Measurements from ENCODE around the gene RAP2C. TPM values are rescaled to one million over a fixed set of nuclear protein-coding genes. Genes with fewer than 3 reads are reported as not detected.

RAP2C gene
- total RNA-seq, 1 experiment from 2014 or later, result 52.7 TPM

- Histone ChIP-seq H2BK120ac (ENCODE audit: low read depth, low read length, poor library complexity, severe bottlenecking) (no peak overlapping the region), H3K9me3 (ENCODE audit: control insufficient read depth, low read depth, low read length) (no peaks in the 10 kb centered on the region), H3K27me3 (ENCODE audit: insufficient read depth, low read length) (no peaks in the 10 kb centered on the region), H2BK5ac (ENCODE audit: insufficient read length, low read length) (no peak overlapping the region), H3K4ac (ENCODE audit: low read depth, low read length) (no peak overlapping the region), H4K20me1 (ENCODE audit: control insufficient read depth, insufficient read depth, insufficient read length) (no peaks in the 10 kb centered on the region), H2BK15ac (ENCODE audit: low read depth, low read length) (no peak overlapping the region), H3K4me2 (ENCODE audit: insufficient read depth, insufficient read length, low read length) (no peak overlapping the region), H3K56ac (ENCODE audit: insufficient read length, low read depth, low read length) (no peak overlapping the region), H2AK5ac (ENCODE audit: insufficient read length, low read length) (no peak overlapping the region), H3K9ac (ENCODE audit: extremely low read depth, insufficient read length, low read length) (no peak overlapping the region), H3K14ac (ENCODE audit: insufficient read depth, low read length) (no peak overlapping the region), H3K79me2 (ENCODE audit: insufficient read depth, low read length) (no peaks in the 10 kb centered on the region), H3K79me1 (ENCODE audit: insufficient read depth, low read depth, low read length, poor library complexity, severe bottlenecking) (no peaks in the 10 kb centered on the region), H3K27ac (ENCODE audit: insufficient read length, low read depth, low read length) (no peak overlapping the region), H2AFZ (ENCODE audit: low read length) (no peak overlapping the region), H4K5ac (ENCODE audit: insufficient read length, low read depth, low read length) (no peak overlapping the region), H3K23me2 (ENCODE audit: insufficient read length, low read depth, low read length, poor library complexity, severe bottlenecking) (no peaks in the 10 kb centered on the region), H3K23ac (ENCODE audit: insufficient read length, low read depth, low read length) (no peak overlapping the region), H3K4me1 (ENCODE audit: insufficient read depth, low read length) (no peaks in the 10 kb centered on the region), H2BK20ac (ENCODE audit: low read depth, low read length, poor library complexity, severe bottlenecking) (no peak overlapping the region), H4K91ac (ENCODE audit: insufficient read length, low read depth, low read length) (no peak overlapping the region), H4K8ac (replicated peaks; ENCODE audit: insufficient read length, low read depth, low read length) (no peak overlapping the region), H3T11ph (ENCODE audit: low read length) (no peak overlapping the region), H3K18ac (ENCODE audit: insufficient read length, low read depth, low read length) (no peak overlapping the region), H2BK12ac (ENCODE audit: insufficient read length, low read depth, low read length) (no peak overlapping the region)
- no peak overlapping the region for H3K27ac Mint-ChIP-seq
- H3K4me1 Mint-ChIP-seq, result peaks cover 6 to 7% of the 10 kb centered on the region in 2 experiments; a peak in 2 of 4 replicates
- WGBS (ENCODE audit: extremely low coverage, insufficient read length, low lambda C conversion rate), result no CpG with 5 or more reads among the region's 3 CpGs
- H3K27me3 Mint-ChIP-seq (ENCODE audit: low read depth), result no peaks in the 10 kb centered on the region
- TF ChIP-seq, protein P1, sequence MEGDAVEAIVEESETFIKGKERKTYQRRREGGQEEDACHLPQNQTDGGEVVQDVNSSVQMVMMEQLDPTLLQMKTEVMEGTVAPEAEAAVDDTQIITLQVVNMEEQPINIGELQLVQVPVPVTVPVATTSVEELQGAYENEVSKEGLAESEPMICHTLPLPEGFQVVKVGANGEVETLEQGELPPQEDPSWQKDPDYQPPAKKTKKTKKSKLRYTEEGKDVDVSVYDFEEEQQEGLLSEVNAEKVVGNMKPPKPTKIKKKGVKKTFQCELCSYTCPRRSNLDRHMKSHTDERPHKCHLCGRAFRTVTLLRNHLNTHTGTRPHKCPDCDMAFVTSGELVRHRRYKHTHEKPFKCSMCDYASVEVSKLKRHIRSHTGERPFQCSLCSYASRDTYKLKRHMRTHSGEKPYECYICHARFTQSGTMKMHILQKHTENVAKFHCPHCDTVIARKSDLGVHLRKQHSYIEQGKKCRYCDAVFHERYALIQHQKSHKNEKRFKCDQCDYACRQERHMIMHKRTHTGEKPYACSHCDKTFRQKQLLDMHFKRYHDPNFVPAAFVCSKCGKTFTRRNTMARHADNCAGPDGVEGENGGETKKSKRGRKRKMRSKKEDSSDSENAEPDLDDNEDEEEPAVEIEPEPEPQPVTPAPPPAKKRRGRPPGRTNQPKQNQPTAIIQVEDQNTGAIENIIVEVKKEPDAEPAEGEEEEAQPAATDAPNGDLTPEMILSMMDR (conservative IDR thresholded peaks at IDR 0.05), result no peak
- no peaks in the 10 kb centered on the region; a peak in 2 of 5 replicates for H3K9me3 Mint-ChIP-seq
- H3K36me3 Mint-ChIP-seq (ENCODE audit: insufficient read depth in 1 of 3, low read depth in 3 of 3), result peaks cover 0 to 4% (median 0%) of the 10 kb centered on the region in 3 experiments; a peak in 2 of 7 replicates
- DNase-seq, result no peak
- no peak overlapping the region for H3K4me3 Mint-ChIP-seq
Observed at GRCh38 chrX:132171881-132172280, 47.4 kb downstream of the RAP2C start.
